ENCODE results near the gene SCO2. TPM values are rescaled to one million over a fixed set of nuclear protein-coding genes. Genes with fewer than 3 reads are reported as not detected.
A peak's percentile ranks its signal among the peaks of the same experiment; 100 is the strongest.

The SCO2 gene
- total RNA-seq, 1 experiment from 2014 or later, result 6.5 TPM

DNA sequence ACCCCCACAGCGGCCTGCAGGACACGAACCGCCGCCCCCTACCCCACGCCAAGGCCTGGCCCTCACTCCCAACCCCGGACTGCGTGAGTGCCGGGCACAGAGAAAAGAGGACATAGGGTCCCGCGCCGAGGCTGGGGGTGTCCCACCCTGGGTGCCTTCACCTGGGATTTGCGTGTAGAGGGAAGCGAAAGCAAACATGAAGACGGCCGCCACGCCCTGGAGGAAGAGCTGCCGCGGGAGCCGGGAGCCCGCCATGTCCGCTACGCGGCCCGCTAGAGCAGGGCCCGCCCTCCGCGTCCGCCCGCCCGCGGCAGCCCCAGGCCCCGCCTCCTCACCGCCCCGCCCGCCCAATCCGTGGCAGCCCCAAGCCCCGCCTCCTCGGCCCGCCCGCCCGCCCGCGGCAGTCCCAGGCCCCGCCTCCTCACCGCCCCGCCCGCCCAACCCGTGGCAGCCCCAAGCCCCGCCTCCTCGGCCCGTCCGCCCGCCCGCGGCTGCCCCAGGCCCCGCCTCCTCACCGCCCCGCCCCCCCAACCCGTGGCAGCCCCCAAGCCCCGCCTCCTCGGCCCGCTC is 17.9 kb downstream of the SCO2 start, which contains the start of gene LMF2:
TSS of gene LMF2 (minus strand) at position 282 of the 570 bp plus-strand sequence. CDS start at position 255, 27 bp downstream.
- POLR2A ChIA-PET, result interaction anchor here (0.5 to 2.6 kb wide), 15 partner anchors 10 to 260 kb away, joined by 3 to 71 read pairs (median 4); partner anchors contain the start of genes ARSA, CHKB, MIOX and SCO2
- Mint-ChIP-seq H3K9me3 (ENCODE audit: unreplicated experiment) (no peaks in the 10 kb centered on the region), H3K27ac (ENCODE audit: unreplicated experiment) (peak within 1 kb of the TSS; percentile 90), H3K36me3 (ENCODE audit: insufficient read depth, unreplicated experiment) (peaks cover 31% of the 10 kb centered on the region), H3K4me1 (ENCODE audit: low read depth, unreplicated experiment) (peaks cover 11% of the 10 kb centered on the region), H3K27me3 (ENCODE audit: insufficient read depth, unreplicated experiment) (no peaks in the 10 kb centered on the region), H3K4me3 (ENCODE audit: unreplicated experiment) (peak within 1 kb of the TSS; percentile 93)
- TF ChIP-seq CTCF (IDR thresholded peaks at IDR 0.05; ENCODE audit: insufficient read depth in 1 of 2, low read depth in 1 of 2, low read length in 1 of 2, severe bottlenecking in 1 of 2, unreplicated experiment in 1 of 2), result no peak
- H3K9me3 ChIP-seq, result no peaks in the 10 kb centered on the region
- CTCF ChIA-PET, result interaction anchor here (0.6 to 2.3 kb wide), 10 partner anchors 9 to 213 kb away, joined by 3 to 32 read pairs (median 4); partner anchors contain the start of genes SCO2 and SYCE3
- H3K4me3 ChIP-seq (ENCODE audit: low read depth, low read length), result peak within 1 kb of the TSS; percentile 91
- no TSS peak for BruUV-seq (replicated peaks)
- intact Hi-C loops (cut with micrococcal nuclease; ENCODE audit: unreplicated experiment), result loop anchor here (10.0 kb wide), 1 partner anchor 113 kb away; no protein-coding TSS in a partner anchor
- peaks cover 5% of the 10 kb centered on the region; the same call in 1 of the 2 replicates for H3K4me1 ChIP-seq
- H3K36me3 ChIP-seq (ENCODE audit: control insufficient read depth, insufficient read depth, low read length), result no peaks in the 10 kb centered on the region; the same call in 1 of the 2 replicates
- DNase-seq, result peak; percentile 86 to 90
- no peaks in the 10 kb centered on the region for H3K27me3 ChIP-seq (replicated peaks; ENCODE audit: control insufficient read depth, insufficient read depth, low read length)

DNA sequence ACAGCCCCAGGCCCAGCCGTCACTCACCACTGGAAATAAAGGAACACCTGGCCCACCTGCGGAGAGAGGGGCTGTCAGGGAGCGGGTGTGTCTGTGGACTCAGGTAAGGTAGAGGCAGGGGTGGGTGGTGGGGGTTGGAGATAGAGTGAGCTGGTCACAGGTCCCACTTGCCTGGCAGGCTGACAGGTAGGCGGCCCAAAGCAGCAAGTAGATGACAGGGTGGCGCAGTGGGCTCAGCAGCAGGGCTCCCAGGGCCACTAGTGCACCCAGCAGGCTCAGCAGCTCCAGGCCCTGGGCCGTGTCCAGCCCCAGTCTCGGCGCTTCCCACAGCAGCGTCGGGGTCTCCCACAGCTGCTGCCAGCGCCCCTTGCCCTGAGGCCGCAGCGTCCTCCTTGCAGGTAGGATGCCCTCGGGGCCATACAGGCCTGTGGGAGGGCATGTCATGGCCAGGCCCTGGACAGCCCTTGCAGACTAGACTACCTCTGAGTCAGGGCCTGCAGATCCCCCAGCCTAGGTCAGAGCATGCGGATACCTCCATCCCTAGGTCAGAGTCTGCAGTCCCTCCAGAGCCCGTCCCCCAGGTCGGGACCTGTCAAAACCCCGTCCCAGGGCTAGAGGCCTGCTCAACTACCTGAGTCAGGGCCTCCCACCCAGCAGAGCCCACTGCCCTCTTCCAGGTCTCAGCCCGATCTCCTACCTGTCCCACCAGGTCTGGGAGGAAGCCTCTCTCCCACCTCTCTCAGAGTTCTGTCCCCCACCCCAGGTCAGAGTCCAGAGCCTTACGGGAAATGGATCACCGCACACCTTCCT is 18.6 kb downstream of the SCO2 start:
- H3K4me1 Mint-ChIP-seq (ENCODE audit: low read depth, unreplicated experiment), result peaks cover 11% of the 10 kb centered on the region
- peak overlapping the region; percentile 93 for H3K4me3 Mint-ChIP-seq (ENCODE audit: unreplicated experiment)
- no peak for TF ChIP-seq CTCF (IDR thresholded peaks at IDR 0.05; ENCODE audit: insufficient read depth in 1 of 2, low read depth in 1 of 2, low read length in 1 of 2, severe bottlenecking in 1 of 2, unreplicated experiment in 1 of 2)
- no peaks in the 10 kb centered on the region for H3K9me3 Mint-ChIP-seq (ENCODE audit: unreplicated experiment)
- BruUV-seq (replicated peaks), result TSS peak; percentile 38
- no peaks in the 10 kb centered on the region for H3K27me3 Mint-ChIP-seq (ENCODE audit: insufficient read depth, unreplicated experiment)
- peaks cover 24% of the 10 kb centered on the region for H3K36me3 Mint-ChIP-seq (ENCODE audit: insufficient read depth, unreplicated experiment)
- Histone ChIP-seq H3K4me1 (peaks cover 5% of the 10 kb centered on the region; the same call in 1 of the 2 replicates), H3K9me3 (no peaks in the 10 kb centered on the region), H3K27me3 (replicated peaks; ENCODE audit: control insufficient read depth, insufficient read depth, low read length) (no peaks in the 10 kb centered on the region), H3K36me3 (ENCODE audit: control insufficient read depth, insufficient read depth, low read length) (no peaks in the 10 kb centered on the region; the same call in 1 of the 2 replicates), H3K4me3 (ENCODE audit: low read depth, low read length) (peak overlapping the region; percentile 91)
- peak in 1 of 2 experiments; percentile 25 for DNase-seq
- intact Hi-C loops (cut with micrococcal nuclease; ENCODE audit: unreplicated experiment), result loop anchor here (10.0 kb wide), 1 partner anchor 112 kb away; no protein-coding TSS in a partner anchor
- H3K27ac Mint-ChIP-seq (ENCODE audit: unreplicated experiment), result peak overlapping the region; percentile 76
- POLR2A ChIA-PET, result interaction anchor here (2.6 kb wide), 1 partner anchor 18 kb away, joined by 71 read pairs; the partner anchor contains the start of gene SCO2
- CTCF ChIA-PET, result interaction anchor here (1.4 kb wide), 1 partner anchor 114 kb away, joined by 9 read pairs; no protein-coding TSS in a partner anchor

All from Caco-2 (cell line).